Adrenal gland (tissue), 5 donors: ENCODE results near the gene PPP2R2C.

Source experiments
- POLR2A ChIP-seq, 2 donors: fragments of 450-650 bp; IDR thresholded peaks; one replicate each; pipeline ENCODE4 v1.6.1; 2017; ENCODE audit warnings: antibody characterized with exemption in 2 of 2, mild to moderate bottlenecking in 2 of 2, moderate library complexity in 1 of 2
- TF ChIP-seq, protein P1 (sequence below), 6 experiments: fragments of 450-650 bp in 4 of 6; fragments of 200-600 bp in 2 of 6; sonication (generic) in 1 of 6; IDR thresholded peaks; 1 replicate in 5 of 6; 2 replicates in 1 of 6; pipeline versions ENCODE4 v1.5.1 to v1.8.0; 2016 to 2021; ENCODE audit warnings: antibody characterized with exemption in 6 of 6, mild to moderate bottlenecking in 2 of 6, moderate library complexity in 1 of 6
- donor health status: DM: no; HTN: no; CAD: no.

DNA sequence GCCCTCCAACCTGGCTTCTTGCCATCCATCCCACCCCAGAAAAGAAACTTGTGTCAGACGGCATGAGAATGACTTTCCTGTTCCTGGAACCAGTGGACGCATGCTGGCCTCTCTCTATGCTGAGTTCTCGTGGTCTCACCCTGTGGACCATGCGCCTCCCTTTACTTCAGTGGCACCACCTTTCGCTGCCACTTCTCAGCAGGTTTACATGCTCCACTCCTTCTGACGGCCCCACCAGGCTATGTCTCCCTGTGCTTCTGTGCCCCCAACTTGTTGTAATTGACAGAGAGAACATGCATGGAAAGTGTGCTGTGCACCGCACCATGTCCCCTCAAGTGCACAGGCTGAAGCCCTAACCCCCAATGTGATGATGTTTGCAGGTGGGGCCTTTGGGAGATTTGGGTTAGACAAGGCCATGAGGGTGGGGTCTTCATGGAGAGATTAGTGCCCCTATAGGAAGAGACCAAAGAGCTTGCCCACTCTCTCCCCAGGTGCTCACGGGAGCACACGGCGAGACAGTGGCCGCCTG is 3.1 kb upstream of the PPP2R2C start:
- no peak for TF ChIP-seq POLR2A (IDR thresholded peaks at IDR 0.05)
- TF ChIP-seq, protein P1, sequence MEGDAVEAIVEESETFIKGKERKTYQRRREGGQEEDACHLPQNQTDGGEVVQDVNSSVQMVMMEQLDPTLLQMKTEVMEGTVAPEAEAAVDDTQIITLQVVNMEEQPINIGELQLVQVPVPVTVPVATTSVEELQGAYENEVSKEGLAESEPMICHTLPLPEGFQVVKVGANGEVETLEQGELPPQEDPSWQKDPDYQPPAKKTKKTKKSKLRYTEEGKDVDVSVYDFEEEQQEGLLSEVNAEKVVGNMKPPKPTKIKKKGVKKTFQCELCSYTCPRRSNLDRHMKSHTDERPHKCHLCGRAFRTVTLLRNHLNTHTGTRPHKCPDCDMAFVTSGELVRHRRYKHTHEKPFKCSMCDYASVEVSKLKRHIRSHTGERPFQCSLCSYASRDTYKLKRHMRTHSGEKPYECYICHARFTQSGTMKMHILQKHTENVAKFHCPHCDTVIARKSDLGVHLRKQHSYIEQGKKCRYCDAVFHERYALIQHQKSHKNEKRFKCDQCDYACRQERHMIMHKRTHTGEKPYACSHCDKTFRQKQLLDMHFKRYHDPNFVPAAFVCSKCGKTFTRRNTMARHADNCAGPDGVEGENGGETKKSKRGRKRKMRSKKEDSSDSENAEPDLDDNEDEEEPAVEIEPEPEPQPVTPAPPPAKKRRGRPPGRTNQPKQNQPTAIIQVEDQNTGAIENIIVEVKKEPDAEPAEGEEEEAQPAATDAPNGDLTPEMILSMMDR (IDR thresholded peaks at IDR 0.05), result no peak
